Renal pelvis (tissue), 12 donors: ENCODE measurements around the gene GALNT3. TPM values are rescaled to one million over a fixed set of nuclear protein-coding genes. Genes with fewer than 3 reads are reported as not detected.

Experiments used
- DNase-seq: peaks from one replicate; pipeline ENCODE4 v3.0.0-alpha.2; 2013
- long read RNA-seq, 16 experiments: transcript quantifications; one replicate each; lab custom pipeline, GENCODE V29; 2026
- polyA plus RNA-seq, 3 donors: library from polyadenylated mRNA; unstranded; fragments of 120-200 nt; gene quantifications; one replicate each; pipeline ENCODE4 v1.2.1, GENCODE V29; 2013; ENCODE audit not compliant: insufficient read length in 3 of 3

GALNT3 gene
- 10 to 100 TPM; 12.3 to 19.4 (median 13.3) TPM for polyA plus RNA-seq
- long read RNA-seq, donor 1, partial matches to known transcripts = 5 of 7 reads
- long read RNA-seq, donor 1, other reads (novel, unspliced or antisense) = 0 of 7 reads
- long read RNA-seq, donor 2, partial matches to known transcripts = 0 of 1 reads
- long read RNA-seq, donor 2, other reads (novel, unspliced or antisense) = 0 of 1 reads
- long read RNA-seq, donor 3, partial matches to known transcripts = 0 of 4 reads
- long read RNA-seq, donor 3, other reads (novel, unspliced or antisense) = 0 of 4 reads
- long read RNA-seq, donor 4, partial matches to known transcripts = 0 of 2 reads
- long read RNA-seq, donor 4, other reads (novel, unspliced or antisense) = 0 of 2 reads
- long read RNA-seq, donor 5 = 0 reads
- long read RNA-seq, donor 6, partial matches to known transcripts = 5 of 6 reads
- long read RNA-seq, donor 6, other reads (novel, unspliced or antisense) = 0 of 6 reads
- long read RNA-seq, donor 7, transcript GALNT3-201 (11 exons, 3,868 nt) = major isoform, 5 of 5 reads
- long read RNA-seq, donor 7, partial matches to known transcripts = 0 of 5 reads
- long read RNA-seq, donor 7, other reads (novel, unspliced or antisense) = 0 of 5 reads
- long read RNA-seq, donor 8 = 0 reads
- long read RNA-seq, donor 9, partial matches to known transcripts = 0 of 1 reads
- long read RNA-seq, donor 9, other reads (novel, unspliced or antisense) = 0 of 1 reads
- long read RNA-seq, donor 10, partial matches to known transcripts = 0 of 1 reads
- long read RNA-seq, donor 10, other reads (novel, unspliced or antisense) = 0 of 1 reads
- long read RNA-seq, donor 11, partial matches to known transcripts = 0 of 1 reads
- long read RNA-seq, donor 11, other reads (novel, unspliced or antisense) = 0 of 1 reads
- long read RNA-seq, donor 12, partial matches to known transcripts = 5 of 8 reads
- long read RNA-seq, donor 12, other reads (novel, unspliced or antisense) = 0 of 8 reads
- long read RNA-seq, donor 13, partial matches to known transcripts = 0 of 2 reads
- long read RNA-seq, donor 13, other reads (novel, unspliced or antisense) = 0 of 2 reads
- long read RNA-seq, donor 14 = 0 reads
- long read RNA-seq, donor 15, transcript GALNT3-201 (11 exons, 3,868 nt) = major isoform, 15 of 27 reads
- long read RNA-seq, donor 15, partial matches to known transcripts = 12 of 27 reads
- long read RNA-seq, donor 15, other reads (novel, unspliced or antisense) = 0 of 27 reads
- long read RNA-seq, donor 16, partial matches to known transcripts = 0 of 1 reads
- long read RNA-seq, donor 16, other reads (novel, unspliced or antisense) = 0 of 1 reads

- DNase-seq = peak; percentile 52
These were observed at the start of gene GALNT3 for GRCh38 chr2:165793779-165794535. Gene GALNT3 (minus strand): TSS chr2:165794247. CDS start chr2:165770700, 23,547 bp downstream.

GRCh38 chr2:165843351-165843750 is 49.3 kb upstream of the GALNT3 start:
- DNase-seq = no peak

GRCh38 chr2:165840333-165840958 is 46.4 kb upstream of the GALNT3 start:
- DNase-seq = no peak

- DNase-seq = no peak
These were observed 45.6 kb upstream of the GALNT3 start for GRCh38 chr2:165839610-165840009.

- no peak for DNase-seq
These were observed 43.1 kb upstream of the GALNT3 start for GRCh38 chr2:165837122-165837521.

- DNase-seq = no peak
These were observed 41.3 kb upstream of the GALNT3 start for GRCh38 chr2:165835363-165835762.

- DNase-seq = no peak
These were observed 39.1 kb upstream of the GALNT3 start for GRCh38 chr2:165833156-165833555.

GRCh38 chr2:165827921-165828276 is 33.9 kb upstream of the GALNT3 start:
- no peak for DNase-seq

- DNase-seq = no peak
These were observed 33.2 kb upstream of the GALNT3 start for GRCh38 chr2:165827016-165827920.

GRCh38 chr2:165825041-165825440 is 31.0 kb upstream of the GALNT3 start:
- peak; percentile 12 for DNase-seq

GRCh38 chr2:165820296-165820695 is 26.2 kb upstream of the GALNT3 start:
- no peak for DNase-seq

GRCh38 chr2:165818920-165819319 is 24.9 kb upstream of the GALNT3 start:
- no peak for DNase-seq

GRCh38 chr2:165815299-165816141 is 21.5 kb upstream of the GALNT3 start:
- no peak for DNase-seq

- no peak for DNase-seq
These were observed 20.4 kb upstream of the GALNT3 start for GRCh38 chr2:165814473-165814872.

GRCh38 chr2:165811592-165812370 is 17.7 kb upstream of the GALNT3 start:
- no peak for DNase-seq

GRCh38 chr2:165810418-165810817 is 16.4 kb upstream of the GALNT3 start:
- DNase-seq = no peak

GRCh38 chr2:165804719-165805118 is 10.7 kb upstream of the GALNT3 start:
- no peak for DNase-seq
